Neural cell (in vitro differentiated cells): ENCODE measurements around the gene SLC35B2.

Experiments used
- CTCF ChIP-seq: fragments of 450-650 bp; IDR thresholded peaks from 2 replicates; pipeline ENCODE4 v1.5.1; 2014; ENCODE audit warnings: antibody characterized with exemption, mild to moderate bottlenecking, moderate library complexity; ENCODE audit not compliant: poor library complexity, severe bottlenecking
- EP300 ChIP-seq: fragments of 450-650 bp; conservative IDR thresholded peaks from 2 replicates; pipeline ENCODE4 v1.6.1; 2014; ENCODE audit warnings: antibody characterized with exemption, mild to moderate bottlenecking, moderate library complexity; ENCODE audit not compliant: poor library complexity, severe bottlenecking

GRCh38 chr6:44226368-44227147 lies 30.8 kb downstream of the SLC35B2 start:
- TF ChIP-seq EP300 (no peak), CTCF (no peak)
